Sigmoid colon (tissue), 4 donors: ENCODE measurements around the gene FGF14.

Source experiments
- CTCF ChIP-seq, 4 experiments: fragments of 450-650 bp in 3 of 4; fragments of 200-600 bp in 1 of 4; IDR thresholded peaks; one replicate each; pipeline ENCODE4 v1.5.1; 2016 to 2019; ENCODE audit warnings: antibody characterized with exemption in 4 of 4, mild to moderate bottlenecking in 3 of 4, moderate library complexity in 2 of 4
- EP300 ChIP-seq, 4 donors: sonication (generic); formaldehyde crosslinking; IDR thresholded peaks; one replicate each; pipeline ENCODE4 v1.6.1; 2017; ENCODE audit warnings: antibody characterized with exemption in 4 of 4
- POLR2AphosphoS5 ChIP-seq, 4 donors: sonication (generic); formaldehyde crosslinking; IDR thresholded peaks; one replicate each; pipeline ENCODE4 v1.6.1; 2017; ENCODE audit warnings: antibody characterized with exemption in 4 of 4

GRCh38 chr13:102071711-102072110 lies 330.1 kb downstream of the FGF14 start:
- TF ChIP-seq CTCF (IDR thresholded peaks at IDR 0.05) (no peak), EP300 (IDR thresholded peaks at IDR 0.05) (no peak), POLR2AphosphoS5 (IDR thresholded peaks at IDR 0.05) (no peak)
